ENCODE results near the gene STBD1. TPM values are rescaled to one million over a fixed set of nuclear protein-coding genes. Genes with fewer than 3 reads are reported as not detected.

STBD1 gene
- total and polyA plus RNA-seq, 7 donors, result 11.7 to 59.7 (median 44.9) TPM

DNA sequence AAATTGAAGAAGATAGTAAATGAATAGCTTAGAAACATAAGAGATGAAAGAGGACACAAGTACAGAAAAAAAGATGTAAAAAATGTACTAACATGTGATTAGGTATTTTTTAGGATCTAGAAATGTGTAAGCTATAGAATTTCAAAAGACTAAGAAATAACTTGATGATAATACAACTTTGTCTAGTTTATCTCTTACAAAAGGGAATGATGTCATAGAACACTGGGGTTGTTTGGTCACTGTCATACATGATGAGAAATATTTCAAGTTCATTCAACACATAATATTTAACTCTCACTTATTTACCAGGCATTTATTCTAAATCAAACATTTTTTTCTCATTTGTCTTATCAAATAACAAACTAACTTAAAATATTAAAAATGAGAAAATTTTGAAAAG is 18.5 kb downstream of the STBD1 start:
- Histone ChIP-seq H3K4me1 (no peaks in the 10 kb centered on the region), H3K27me3 (ENCODE audit: insufficient read depth in 3 of 3, low read length in 2 of 3) (no peaks in the 10 kb centered on the region), H3K27ac (no peak overlapping the region), H3K4me3 (no peak overlapping the region), H3K36me3 (ENCODE audit: insufficient read depth in 1 of 2, low read depth in 1 of 2) (no peaks in the 10 kb centered on the region), H3K9me3 (peaks cover 27% of the 10 kb centered on the region)
- TF ChIP-seq, protein P1, sequence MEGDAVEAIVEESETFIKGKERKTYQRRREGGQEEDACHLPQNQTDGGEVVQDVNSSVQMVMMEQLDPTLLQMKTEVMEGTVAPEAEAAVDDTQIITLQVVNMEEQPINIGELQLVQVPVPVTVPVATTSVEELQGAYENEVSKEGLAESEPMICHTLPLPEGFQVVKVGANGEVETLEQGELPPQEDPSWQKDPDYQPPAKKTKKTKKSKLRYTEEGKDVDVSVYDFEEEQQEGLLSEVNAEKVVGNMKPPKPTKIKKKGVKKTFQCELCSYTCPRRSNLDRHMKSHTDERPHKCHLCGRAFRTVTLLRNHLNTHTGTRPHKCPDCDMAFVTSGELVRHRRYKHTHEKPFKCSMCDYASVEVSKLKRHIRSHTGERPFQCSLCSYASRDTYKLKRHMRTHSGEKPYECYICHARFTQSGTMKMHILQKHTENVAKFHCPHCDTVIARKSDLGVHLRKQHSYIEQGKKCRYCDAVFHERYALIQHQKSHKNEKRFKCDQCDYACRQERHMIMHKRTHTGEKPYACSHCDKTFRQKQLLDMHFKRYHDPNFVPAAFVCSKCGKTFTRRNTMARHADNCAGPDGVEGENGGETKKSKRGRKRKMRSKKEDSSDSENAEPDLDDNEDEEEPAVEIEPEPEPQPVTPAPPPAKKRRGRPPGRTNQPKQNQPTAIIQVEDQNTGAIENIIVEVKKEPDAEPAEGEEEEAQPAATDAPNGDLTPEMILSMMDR (IDR thresholded peaks at IDR 0.05), result no peak
- ATAC-seq (no peak), DNase-seq (no peak)
- intact Hi-C loops (cut with DNase I), result no loop called here

DNA sequence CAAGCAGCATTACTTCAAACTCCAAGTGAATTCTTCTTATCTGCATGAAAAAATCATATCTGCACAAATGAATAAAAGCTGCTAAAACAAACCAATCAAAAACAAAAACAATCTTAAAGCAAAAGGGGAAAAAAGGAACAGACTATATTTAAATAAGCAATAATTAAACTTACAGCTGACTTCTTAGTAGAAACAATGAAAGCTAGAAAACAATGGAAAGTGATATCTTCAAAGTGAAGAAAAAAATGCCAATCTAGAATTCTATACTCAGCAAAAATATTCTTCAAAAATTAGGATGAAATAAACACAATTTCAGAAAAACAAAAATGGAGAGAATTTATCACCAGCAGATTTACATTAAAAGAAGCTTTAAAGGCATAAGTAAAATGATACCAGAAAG is 20.0 kb downstream of the STBD1 start:
- H3K4me3 ChIP-seq, result no peak overlapping the region
- H3K4me1 ChIP-seq, result no peaks in the 10 kb centered on the region
- no peaks in the 10 kb centered on the region for H3K36me3 ChIP-seq (ENCODE audit: insufficient read depth in 1 of 2, low read depth in 1 of 2)
- DNase-seq (no peak), ATAC-seq (no peak)
- no peak overlapping the region for H3K27ac ChIP-seq
- no peaks in the 10 kb centered on the region for H3K27me3 ChIP-seq (ENCODE audit: insufficient read depth in 3 of 3, low read length in 2 of 3)
- intact Hi-C loops (cut with DNase I), result no loop called here
- peaks cover 17% of the 10 kb centered on the region for H3K9me3 ChIP-seq
- TF ChIP-seq, protein P1 (IDR thresholded peaks at IDR 0.05), result no peak

DNA sequence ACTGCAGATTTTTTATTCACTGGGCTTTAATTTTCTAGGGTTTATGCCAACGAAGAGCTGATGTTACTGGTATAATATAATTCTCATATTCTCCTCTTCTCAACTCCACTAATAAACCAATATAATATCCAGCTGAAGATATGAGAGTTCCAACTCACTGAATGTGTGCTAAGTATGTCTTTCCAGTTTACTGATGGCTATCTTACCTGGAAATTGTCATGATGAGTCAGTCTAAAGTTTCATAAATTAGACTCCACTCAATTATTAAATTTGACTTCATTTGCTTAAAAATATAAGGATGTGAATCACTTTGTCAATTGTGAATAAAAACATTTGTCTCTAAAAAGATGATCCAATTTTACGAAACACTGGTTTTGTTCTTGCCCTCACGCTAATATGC is 28.4 kb downstream of the STBD1 start:
- ATAC-seq, result no peak
- WGBS, 3 donors, result 65 to 74% (median 73%) methylated on average over 3 of the region's 3 CpGs
- Histone ChIP-seq H3K27me3 (ENCODE audit: insufficient read depth in 3 of 3, low read length in 2 of 3) (no peaks in the 10 kb centered on the region), H3K4me1 (no peaks in the 10 kb centered on the region), H3K4me3 (no peak overlapping the region), H3K9me3 (no peaks in the 10 kb centered on the region), H3K36me3 (ENCODE audit: insufficient read depth in 1 of 2, low read depth in 1 of 2) (no peaks in the 10 kb centered on the region), H3K27ac (no peak overlapping the region)
- intact Hi-C loops (cut with DNase I), result no loop called here
- no peak for DNase-seq
- TF ChIP-seq, protein P1 (IDR thresholded peaks at IDR 0.05), result no peak

DNA sequence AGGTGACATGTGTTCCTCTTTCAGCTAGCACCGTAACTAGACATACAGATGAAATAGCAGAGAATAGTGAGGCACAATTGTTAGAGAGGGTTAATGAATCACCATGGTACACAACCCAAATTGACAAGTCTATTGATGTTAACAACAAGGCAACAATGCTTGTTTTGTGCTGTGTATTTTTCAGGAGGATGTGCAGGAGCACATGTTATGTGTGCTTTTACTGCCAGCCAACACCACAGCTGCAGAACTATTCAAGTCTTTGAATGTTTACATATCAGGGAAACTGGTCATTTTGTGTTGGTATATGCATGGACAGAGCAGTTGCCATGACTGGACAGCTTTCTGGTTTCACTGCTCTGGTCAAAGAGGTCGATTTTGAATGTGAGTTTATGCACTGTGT is 32.8 kb downstream of the STBD1 start:
- H3K9me3 ChIP-seq, result no peaks in the 10 kb centered on the region
- 54 to 61% (median 55%) methylated on average over 2 of the region's 2 CpGs for WGBS, 3 donors
- H3K4me1 ChIP-seq, result peaks cover 17% of the 10 kb centered on the region
- no peaks in the 10 kb centered on the region for H3K36me3 ChIP-seq (ENCODE audit: insufficient read depth in 1 of 2, low read depth in 1 of 2)
- H3K27me3 ChIP-seq (ENCODE audit: insufficient read depth in 3 of 3, low read length in 2 of 3), result no peaks in the 10 kb centered on the region
- ATAC-seq (no peak), DNase-seq (no peak)
- TF ChIP-seq, protein P1 (IDR thresholded peaks at IDR 0.05), result no peak
- intact Hi-C loops (cut with DNase I), result no loop called here
- H3K4me3 ChIP-seq, result no peak overlapping the region
- no peak overlapping the region for H3K27ac ChIP-seq

DNA sequence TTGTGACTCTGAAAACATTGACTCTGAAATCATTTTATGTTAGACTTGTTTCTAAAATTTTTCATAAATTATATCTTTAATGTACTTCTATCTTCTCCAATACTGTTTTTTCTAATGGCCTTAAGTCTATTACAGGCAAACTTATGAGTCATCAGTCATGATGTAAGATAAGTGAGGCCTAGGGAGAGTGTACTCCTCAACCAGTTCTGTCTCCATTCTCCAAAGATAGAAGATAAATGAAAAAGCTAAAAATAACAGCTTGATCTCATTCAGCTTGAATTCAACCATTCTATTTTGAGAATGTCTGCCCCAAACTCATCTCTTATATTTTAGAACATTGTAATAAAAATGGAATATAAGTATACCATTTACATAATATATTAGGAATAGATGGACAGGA is 34.5 kb downstream of the STBD1 start:
- H3K4me1 ChIP-seq, result peaks cover 17% of the 10 kb centered on the region
- no peaks in the 10 kb centered on the region for H3K9me3 ChIP-seq
- no peaks in the 10 kb centered on the region for H3K36me3 ChIP-seq (ENCODE audit: insufficient read depth in 1 of 2, low read depth in 1 of 2)
- DNase-seq (no peak), ATAC-seq (peak; percentile 91 to 99 (median 96))
- no peak overlapping the region for H3K4me3 ChIP-seq
- no peaks in the 10 kb centered on the region for H3K27me3 ChIP-seq (ENCODE audit: insufficient read depth in 3 of 3, low read length in 2 of 3)
- peak overlapping the region; percentile 32 for H3K27ac ChIP-seq
- intact Hi-C loops (cut with DNase I), result no loop called here
- TF ChIP-seq, protein P1 (IDR thresholded peaks at IDR 0.05), result no peak
